Spleen (tissue), 11 donors: Measurements from ENCODE around the gene AMOTL1. TPM values are rescaled to one million over a fixed set of nuclear protein-coding genes. Genes with fewer than 3 reads are reported as not detected.

Experiments
- DNase-seq: peaks from one replicate; pipeline ENCODE4 v3.0.0-alpha.2; 2020
- H3K27ac ChIP-seq, 8 donors: fragments of 200-600 bp; sonication (generic) in 7 of 8; 1 replicate in 4 of 8; 2 replicates in 4 of 8; pipeline versions ENCODE4 v1.5.0 to v1.8.0; 2016 to 2021; ENCODE audit warnings: inconsistent platforms in 4 of 8, mild to moderate bottlenecking in 4 of 8, moderate library complexity in 1 of 8
- H3K27me3 ChIP-seq, 7 donors: fragments of 200-600 bp; sonication (generic) in 6 of 7; replicated peaks in 1 of 7; 1 replicate in 4 of 7; 2 replicates in 3 of 7; pipeline versions ENCODE4 v1.5.0 to v1.8.0; 2016 to 2021; ENCODE audit warnings: inconsistent platforms in 3 of 7, mild to moderate bottlenecking in 1 of 7
- H3K36me3 ChIP-seq, 6 donors: fragments of 200-600 bp; sonication (generic) in 5 of 6; 1 replicate in 4 of 6; 2 replicates in 2 of 6; pipeline versions ENCODE4 v1.5.0 to v1.8.0; 2016 to 2021; ENCODE audit warnings: inconsistent platforms in 2 of 6
- H3K4me1 ChIP-seq, 6 donors: fragments of 200-600 bp; sonication (generic) in 5 of 6; 1 replicate in 3 of 6; 2 replicates in 3 of 6; pipeline versions ENCODE4 v1.5.0 to v1.8.0; 2016 to 2021; ENCODE audit warnings: inconsistent platforms in 3 of 6
- H3K4me3 ChIP-seq, 8 donors: fragments of 200-600 bp; sonication (generic) in 7 of 8; 1 replicate in 4 of 8; 2 replicates in 4 of 8; pipeline versions ENCODE4 v1.5.0 to v1.8.0; 2016 to 2021; ENCODE audit warnings: inconsistent platforms in 4 of 8, mild to moderate bottlenecking in 4 of 8, moderate library complexity in 2 of 8
- H3K9me3 ChIP-seq, 8 donors: fragments of 200-600 bp; sonication (generic) in 7 of 8; 1 replicate in 4 of 8; 2 replicates in 4 of 8; pipeline versions ENCODE4 v1.5.0 to v1.8.0; 2016 to 2021; ENCODE audit warnings: inconsistent platforms in 4 of 8
- POLR2A ChIP-seq, 3 donors: fragments of 450-650 bp; IDR thresholded peaks; one replicate each; pipeline ENCODE4 v1.5.1; 2017; ENCODE audit warnings: antibody characterized with exemption in 3 of 3, mild to moderate bottlenecking in 1 of 3
- POLR2AphosphoS5 ChIP-seq, 3 donors: sonication (generic); formaldehyde crosslinking; IDR thresholded peaks; one replicate each; pipeline ENCODE4 v1.5.1; 2017; ENCODE audit warnings: antibody characterized with exemption in 3 of 3
- WGBS, 5 donors: extraction: QIAGEN DNeasy Blood & Tissue Kit in 3 of 5; methylation state at CpG; one replicate each; pipeline versions ENCODE4 v1.1.5 to v1.1.7; 2013 to 2018; 5-methylcytosine and 5-hydroxymethylcytosine counted together
- intact Hi-C: fragments of 100-400 bp; cut with DNase I; formaldehyde crosslinking; loops from one replicate; pipeline ENCODE4 v1.15.0; 2023; ENCODE audit warnings: low total_unique reads
- polyA plus RNA-seq, 3 donors: library from polyadenylated mRNA; stranded (reverse); fragments of 200-250 nt; gene quantifications; one replicate each; pipeline ENCODE4 v1.2.1, GENCODE V29; 2013
- total RNA-seq, 7 donors: library from RNA; depleted of rRNA in 3 of 7; stranded (reverse); fragments of >200 nt in 3 of 7; fragmentation: NEBNext Ultra II Directional in 4 of 7; extraction: Animal tissue kit (Norgen Biotek cat#: 25700) in 4 of 7; gene quantifications; one replicate each; pipeline versions ENCODE4 v1.1.0 to v1.2.1, GENCODE V29; 2016 to 2021
- TF ChIP-seq, protein P1 (sequence below), 11 experiments: fragments of 200-600 bp in 7 of 11; fragments of 450-650 bp in 4 of 11; sonication (generic) in 4 of 11; IDR thresholded peaks in 8 of 11; conservative IDR thresholded peaks in 3 of 11; 1 replicate in 7 of 11; 2 replicates in 4 of 11; pipeline versions ENCODE4 v1.4.0 to v1.8.0; 2016 to 2021; ENCODE audit warnings: antibody characterized with exemption in 11 of 11, inconsistent platforms in 4 of 11, mild to moderate bottlenecking in 1 of 11
- donor health status: healthy with polysubstance abuse.
- donor health status: DM: no; HTN: no; CAD: no; lungs with moderate emphysema.
- donor health status: DM: no; HTN: no; CAD: no.
- donor health status: Bipolar disorder and iron deficiency.
- donor health status: healthy.
- donor health status: DM: no; HTN: no; CAD: no.
- donor health status: DM: yes; HTN: yes; CAD: no.

Gene AMOTL1
- total and polyA plus RNA-seq, 10 donors = 1.4 to 43.9 (median 29.7) TPM

DNA sequence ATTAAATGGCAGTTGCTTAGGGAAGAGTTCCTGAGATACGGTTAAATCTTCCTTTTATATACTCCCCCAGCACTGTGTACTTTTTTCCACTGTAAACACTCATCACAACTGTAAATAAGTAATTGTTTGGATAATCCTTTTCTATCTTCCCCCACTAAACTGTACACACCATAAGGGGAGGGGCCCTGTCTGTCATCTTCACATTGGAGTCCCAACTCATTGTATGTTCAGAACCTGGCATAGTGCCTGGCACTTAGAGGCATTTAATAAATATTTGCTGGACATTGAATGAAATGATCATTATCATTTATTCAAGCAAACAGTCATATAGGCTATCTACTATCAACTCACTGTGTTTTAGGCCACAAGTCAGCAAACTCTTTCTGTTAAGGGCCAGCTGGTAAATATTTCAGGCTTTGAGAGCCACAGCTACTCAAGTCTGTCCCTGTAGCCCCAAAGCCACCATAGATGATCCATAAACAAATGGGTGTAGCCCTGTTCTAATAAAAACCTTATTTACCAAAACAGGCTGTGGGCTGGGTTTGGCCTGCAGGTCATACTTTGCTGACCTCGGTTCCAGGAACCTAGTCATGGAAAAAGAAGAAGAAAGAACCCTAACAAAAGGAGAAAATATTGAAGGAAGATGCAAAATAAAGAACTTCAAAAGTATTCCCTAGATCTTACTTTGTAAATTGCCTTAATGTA is 70.0 kb downstream of the AMOTL1 start:
- no peaks in the 10 kb centered on the region for H3K27me3 ChIP-seq
- H3K36me3 ChIP-seq = peaks cover 0 to 22% (median 0%) of the 10 kb centered on the region in 6 donors
- WGBS, 5 donors = 76 to 94% (median 81%) methylated on average over 2 of the region's 2 CpGs
- TF ChIP-seq POLR2AphosphoS5 (IDR thresholded peaks at IDR 0.05) = no peak
- TF ChIP-seq, protein P1, sequence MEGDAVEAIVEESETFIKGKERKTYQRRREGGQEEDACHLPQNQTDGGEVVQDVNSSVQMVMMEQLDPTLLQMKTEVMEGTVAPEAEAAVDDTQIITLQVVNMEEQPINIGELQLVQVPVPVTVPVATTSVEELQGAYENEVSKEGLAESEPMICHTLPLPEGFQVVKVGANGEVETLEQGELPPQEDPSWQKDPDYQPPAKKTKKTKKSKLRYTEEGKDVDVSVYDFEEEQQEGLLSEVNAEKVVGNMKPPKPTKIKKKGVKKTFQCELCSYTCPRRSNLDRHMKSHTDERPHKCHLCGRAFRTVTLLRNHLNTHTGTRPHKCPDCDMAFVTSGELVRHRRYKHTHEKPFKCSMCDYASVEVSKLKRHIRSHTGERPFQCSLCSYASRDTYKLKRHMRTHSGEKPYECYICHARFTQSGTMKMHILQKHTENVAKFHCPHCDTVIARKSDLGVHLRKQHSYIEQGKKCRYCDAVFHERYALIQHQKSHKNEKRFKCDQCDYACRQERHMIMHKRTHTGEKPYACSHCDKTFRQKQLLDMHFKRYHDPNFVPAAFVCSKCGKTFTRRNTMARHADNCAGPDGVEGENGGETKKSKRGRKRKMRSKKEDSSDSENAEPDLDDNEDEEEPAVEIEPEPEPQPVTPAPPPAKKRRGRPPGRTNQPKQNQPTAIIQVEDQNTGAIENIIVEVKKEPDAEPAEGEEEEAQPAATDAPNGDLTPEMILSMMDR (IDR thresholded peaks at IDR 0.05 in 8 of 11, conservative IDR thresholded peaks at IDR 0.05 in 3 of 11) = no peak
- TF ChIP-seq POLR2A (IDR thresholded peaks at IDR 0.05) = no peak
- DNase-seq = no peak
- no peaks in the 10 kb centered on the region for H3K9me3 ChIP-seq
- no peak overlapping the region for H3K4me3 ChIP-seq
- H3K4me1 ChIP-seq = no peaks in the 10 kb centered on the region
- intact Hi-C loops = no loop called here
- no peak overlapping the region for H3K27ac ChIP-seq

- TF ChIP-seq POLR2AphosphoS5 (IDR thresholded peaks at IDR 0.05) = no peak
- TF ChIP-seq POLR2A (IDR thresholded peaks at IDR 0.05) = no peak
- TF ChIP-seq, protein P1 (IDR thresholded peaks at IDR 0.05 in 8 of 11, conservative IDR thresholded peaks at IDR 0.05 in 3 of 11) = no peak
- intact Hi-C loops = no loop called here
- no peaks in the 10 kb centered on the region for H3K9me3 ChIP-seq
- H3K36me3 ChIP-seq = peaks cover 0 to 11% (median 0%) of the 10 kb centered on the region in 6 donors
- no peaks in the 10 kb centered on the region for H3K27me3 ChIP-seq
- 79 to 91% (median 90%) methylated on average over 4 of the region's 4 CpGs for WGBS, 5 donors
- H3K4me3 ChIP-seq = no peak overlapping the region
- no peaks in the 10 kb centered on the region for H3K4me1 ChIP-seq
- H3K27ac ChIP-seq = peak overlapping the region in 1 of 8 donors; percentile 1
- DNase-seq = no peak
Measured at GRCh38 chr11:94840209-94840608, 72.1 kb downstream of the AMOTL1 start.

- H3K27me3 ChIP-seq = no peaks in the 10 kb centered on the region
- H3K27ac ChIP-seq = no peak overlapping the region
- peaks cover 0 to 17% (median 0%) of the 10 kb centered on the region in 6 donors for H3K36me3 ChIP-seq
- H3K4me3 ChIP-seq = no peak overlapping the region
- TF ChIP-seq, protein P1 (IDR thresholded peaks at IDR 0.05 in 8 of 11, conservative IDR thresholded peaks at IDR 0.05 in 3 of 11) = no peak
- no peak for TF ChIP-seq POLR2A (IDR thresholded peaks at IDR 0.05)
- intact Hi-C loops = no loop called here
- no peak for DNase-seq
- H3K9me3 ChIP-seq = no peaks in the 10 kb centered on the region
- H3K4me1 ChIP-seq = no peaks in the 10 kb centered on the region
Measured at GRCh38 chr11:94844031-94844430, 75.9 kb downstream of the AMOTL1 start.

DNA sequence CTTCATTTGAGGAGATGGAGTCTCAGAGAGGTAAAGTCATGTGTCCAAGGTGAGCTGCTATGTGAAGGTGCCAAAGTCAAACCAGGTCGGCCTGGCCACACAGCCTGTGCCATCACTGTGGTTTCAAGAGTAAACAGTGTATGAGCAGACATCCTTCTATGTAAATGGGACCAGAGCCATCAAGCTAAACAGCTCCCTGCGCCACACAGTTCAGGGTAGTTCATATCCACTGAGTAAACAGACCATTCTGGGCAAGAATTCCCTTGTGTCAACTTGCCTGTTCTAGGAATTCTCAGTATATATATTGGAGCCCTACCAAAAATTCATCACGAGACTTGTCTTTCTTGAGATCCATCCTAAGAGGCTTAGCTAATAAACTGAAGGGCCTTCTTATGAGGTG is 77.5 kb downstream of the AMOTL1 start:
- H3K36me3 ChIP-seq = peaks cover 0 to 21% (median 0%) of the 10 kb centered on the region in 6 donors
- TF ChIP-seq, protein P1 (IDR thresholded peaks at IDR 0.05 in 8 of 11, conservative IDR thresholded peaks at IDR 0.05 in 3 of 11) = no peak
- no peak for TF ChIP-seq POLR2AphosphoS5 (IDR thresholded peaks at IDR 0.05)
- no peak for TF ChIP-seq POLR2A (IDR thresholded peaks at IDR 0.05)
- no peaks in the 10 kb centered on the region for H3K9me3 ChIP-seq
- intact Hi-C loops = no loop called here
- no peaks in the 10 kb centered on the region for H3K4me1 ChIP-seq
- DNase-seq = no peak
- no peak overlapping the region for H3K27ac ChIP-seq
- no peaks in the 10 kb centered on the region for H3K27me3 ChIP-seq
- H3K4me3 ChIP-seq = no peak overlapping the region
- WGBS, 5 donors = 81 to 93% (median 91%) methylated on average over 3 of the region's 3 CpGs
